Endothelial cell of umbilical vein (primary cell): ENCODE measurements around the gene ERP29.

Source experiments
- POLR2A ChIP-seq: IDR thresholded peaks from 2 replicates; pipeline ENCODE4 v1.6.1; 2012; ENCODE audit warnings: low read depth, mild to moderate bottlenecking, control low read depth, low read length
- POLR2AphosphoS5 ChIP-seq: IDR thresholded peaks from 2 replicates; pipeline ENCODE4 v1.6.1; 2012; ENCODE audit warnings: low read depth, mild to moderate bottlenecking, control low read depth, low read length, moderate library complexity; ENCODE audit not compliant: insufficient read depth
- TF ChIP-seq, protein P1 (sequence below), 2 donors: IDR thresholded peaks; 1 replicate in 1 of 2; 2 replicates in 1 of 2; pipeline ENCODE4 v1.5.1; 2011; ENCODE audit warnings: low read length in 2 of 2, mild to moderate bottlenecking in 2 of 2, moderate library complexity in 2 of 2, control low read depth in 1 of 2, inconsistent platforms in 1 of 2, low read depth in 1 of 2; ENCODE audit not compliant: insufficient read depth in 1 of 2; ENCODE audit errors: extremely low read depth in 1 of 2

GRCh38 chr12:112022241-112023016 is 9.2 kb downstream of the ERP29 start:
- TF ChIP-seq, protein P1, sequence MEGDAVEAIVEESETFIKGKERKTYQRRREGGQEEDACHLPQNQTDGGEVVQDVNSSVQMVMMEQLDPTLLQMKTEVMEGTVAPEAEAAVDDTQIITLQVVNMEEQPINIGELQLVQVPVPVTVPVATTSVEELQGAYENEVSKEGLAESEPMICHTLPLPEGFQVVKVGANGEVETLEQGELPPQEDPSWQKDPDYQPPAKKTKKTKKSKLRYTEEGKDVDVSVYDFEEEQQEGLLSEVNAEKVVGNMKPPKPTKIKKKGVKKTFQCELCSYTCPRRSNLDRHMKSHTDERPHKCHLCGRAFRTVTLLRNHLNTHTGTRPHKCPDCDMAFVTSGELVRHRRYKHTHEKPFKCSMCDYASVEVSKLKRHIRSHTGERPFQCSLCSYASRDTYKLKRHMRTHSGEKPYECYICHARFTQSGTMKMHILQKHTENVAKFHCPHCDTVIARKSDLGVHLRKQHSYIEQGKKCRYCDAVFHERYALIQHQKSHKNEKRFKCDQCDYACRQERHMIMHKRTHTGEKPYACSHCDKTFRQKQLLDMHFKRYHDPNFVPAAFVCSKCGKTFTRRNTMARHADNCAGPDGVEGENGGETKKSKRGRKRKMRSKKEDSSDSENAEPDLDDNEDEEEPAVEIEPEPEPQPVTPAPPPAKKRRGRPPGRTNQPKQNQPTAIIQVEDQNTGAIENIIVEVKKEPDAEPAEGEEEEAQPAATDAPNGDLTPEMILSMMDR (IDR thresholded peaks at IDR 0.05; ENCODE audit: extremely low read depth in 1 of 2, insufficient read depth in 1 of 2, low read depth in 1 of 2, low read length in 2 of 2) = no peak
- TF ChIP-seq POLR2AphosphoS5 = no peak
- TF ChIP-seq POLR2A = no peak
